GM18909 (cell line): ENCODE results near the gene MACROH2A1.

Source experiments
- ATAC-seq: cut with Tn5 transposase; IDR thresholded peaks from one replicate; pipeline ENCODE4 v1.9.1; 2021; ENCODE audit warnings: mild to moderate bottlenecking; ENCODE audit not compliant: unreplicated experiment, poor library complexity

MACROH2A1 gene

GRCh38 chr5:135436951-135437418, 38.0 kb upstream of the MACROH2A1 start:
- ATAC-seq, result no peak

- ATAC-seq, result no peak
These were observed 36.7 kb upstream of the MACROH2A1 start for GRCh38 chr5:135435467-135436330.

GRCh38 chr5:135434591-135435466, 35.8 kb upstream of the MACROH2A1 start:
- no peak for ATAC-seq

GRCh38 chr5:135433681-135434426, 34.8 kb upstream of the MACROH2A1 start:
- no peak for ATAC-seq

DNA sequence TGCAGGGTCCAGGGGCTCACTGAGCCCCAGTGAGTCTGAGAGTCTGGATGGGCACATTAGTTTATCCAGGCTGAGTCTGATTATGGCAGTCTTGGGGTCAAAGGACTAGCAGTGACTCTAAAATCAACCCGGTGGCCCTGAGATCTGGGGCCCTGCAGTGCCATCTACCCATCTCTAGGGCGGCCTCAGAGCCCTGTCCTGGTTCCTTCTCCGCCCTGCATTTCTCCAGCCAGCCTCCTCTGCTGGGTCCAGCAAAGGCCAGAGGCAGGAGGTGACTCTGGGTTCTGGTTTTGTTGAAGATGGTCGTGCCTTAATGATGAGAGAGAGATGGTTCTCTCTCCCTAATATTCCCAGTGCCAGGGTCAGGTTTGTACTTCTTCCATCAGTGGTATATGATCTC, 33.1 kb upstream of the MACROH2A1 start:
- ATAC-seq, result no peak

GRCh38 chr5:135430135-135430437, 31.1 kb upstream of the MACROH2A1 start:
- no peak for ATAC-seq

GRCh38 chr5:135429301-135430134, 30.5 kb upstream of the MACROH2A1 start:
- ATAC-seq, result no peak

DNA sequence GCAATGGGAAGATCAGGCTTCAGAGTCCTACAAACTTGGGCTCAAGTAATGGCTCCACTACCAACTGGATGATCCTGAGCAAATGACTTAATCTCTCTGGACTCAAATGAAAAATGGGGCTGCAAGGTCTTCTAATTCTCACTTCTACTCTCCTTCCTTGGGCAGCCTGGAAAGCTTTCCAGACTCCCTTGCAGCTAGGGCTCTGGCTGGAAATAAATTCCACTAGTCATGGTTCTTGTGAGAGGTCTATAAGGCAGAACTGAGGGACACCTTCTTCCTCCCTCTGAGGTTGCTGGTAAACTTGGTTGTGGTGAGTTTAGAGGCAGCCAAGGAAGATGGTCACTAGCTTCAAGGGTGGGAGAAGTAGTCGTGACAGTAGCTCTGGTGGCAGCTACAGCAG, 29.6 kb upstream of the MACROH2A1 start:
- no peak for ATAC-seq

- ATAC-seq, result peak; percentile 81
These were observed 27.4 kb upstream of the MACROH2A1 start for GRCh38 chr5:135426102-135427082.

GRCh38 chr5:135425641-135426040, 26.6 kb upstream of the MACROH2A1 start:
- no peak for ATAC-seq

- ATAC-seq, result no peak
These were observed 24.8 kb upstream of the MACROH2A1 start for GRCh38 chr5:135423846-135424168.

- no peak for ATAC-seq
These were observed 24.3 kb upstream of the MACROH2A1 start for GRCh38 chr5:135423146-135423845.

DNA sequence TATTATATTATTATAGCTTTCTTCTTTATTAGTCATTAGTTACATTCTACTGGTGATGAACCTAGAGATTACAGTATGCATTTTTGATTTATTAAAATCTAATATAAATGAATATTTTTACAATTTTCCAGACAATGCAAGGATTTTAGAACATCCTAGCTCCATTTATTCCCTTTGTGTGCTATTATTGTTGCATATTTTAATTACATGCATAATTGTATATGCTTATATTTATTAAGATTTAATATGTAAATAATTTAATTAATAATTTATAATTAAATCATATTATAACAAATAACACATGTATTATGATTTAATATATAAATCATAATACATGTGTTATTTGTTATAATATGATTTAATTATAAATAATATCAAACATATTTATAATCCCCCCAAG, 23.4 kb upstream of the MACROH2A1 start:
- no peak for ATAC-seq

DNA sequence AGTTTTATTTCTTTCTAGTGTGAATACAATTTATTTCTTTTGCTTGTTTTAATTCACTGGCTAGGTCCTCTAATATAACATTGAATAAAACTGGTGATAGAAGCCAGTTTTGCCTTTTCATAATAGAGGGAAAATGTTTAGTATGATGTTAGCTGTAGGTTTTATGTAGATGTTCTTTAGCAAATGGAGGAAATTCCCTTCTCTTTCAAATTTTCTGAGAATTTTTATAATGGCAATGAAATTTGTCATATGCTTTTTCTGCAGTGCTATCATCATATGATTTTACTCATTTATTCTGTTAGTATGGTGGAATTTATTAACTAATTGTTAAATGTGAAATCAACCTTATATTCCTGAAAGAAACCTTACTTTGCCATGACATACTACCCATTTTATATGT, 18.1 kb upstream of the MACROH2A1 start:
- ATAC-seq, result no peak

DNA sequence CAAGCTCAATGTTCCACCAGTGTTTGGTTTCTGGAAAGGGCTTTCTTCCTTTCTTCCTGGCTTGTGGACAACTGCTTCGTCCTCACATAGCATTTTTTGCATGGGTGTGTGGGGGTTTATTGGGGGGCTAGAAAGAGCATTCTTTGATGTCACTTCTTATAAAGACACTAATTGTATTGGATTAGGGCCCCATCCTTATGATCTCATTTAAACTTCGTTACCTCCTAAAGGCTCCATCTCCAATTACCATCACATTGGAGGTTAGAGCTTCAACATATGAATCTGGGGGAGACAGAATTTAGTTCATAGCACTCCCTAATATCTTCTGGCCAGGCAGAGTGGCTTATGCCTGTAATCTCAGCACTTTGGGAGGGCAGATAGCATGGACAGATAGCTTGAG, 6.1 kb upstream of the MACROH2A1 start:
- no peak for ATAC-seq

- ATAC-seq, result no peak
These were observed 3.0 kb upstream of the MACROH2A1 start for GRCh38 chr5:135402031-135402430.

GRCh38 chr5:135400866-135401265, 1.8 kb upstream of the MACROH2A1 start:
- ATAC-seq, result no peak
